ENCODE measurements around the gene PLXNC1.
"Not testable (repeated sequence)": the region's sequence is repeated elsewhere in the genome, so short reads cannot be mapped to it uniquely, and the experiment has no call there.

PLXNC1 gene

GRCh38 chr12:94290353-94290752, 142.0 kb downstream of the PLXNC1 start:
- no peak for DNase-seq (ENCODE audit: low read depth, low spot score)

GRCh38 chr12:94297096-94297699, 148.8 kb downstream of the PLXNC1 start:
- no peak for DNase-seq (ENCODE audit: low read depth, low spot score)

GRCh38 chr12:94297876-94298505, 149.6 kb downstream of the PLXNC1 start:
- DNase-seq (ENCODE audit: low read depth, low spot score): no peak

GRCh38 chr12:94299846-94300245, 151.5 kb downstream of the PLXNC1 start:
- no peak for DNase-seq (ENCODE audit: low read depth, low spot score)

GRCh38 chr12:94304012-94304411, 155.6 kb downstream of the PLXNC1 start:
- DNase-seq (ENCODE audit: low read depth, low spot score): no peak

- no peak for DNase-seq (ENCODE audit: low read depth, low spot score)
Measured at GRCh38 chr12:94304566-94305061, 156.2 kb downstream of the PLXNC1 start.

- DNase-seq (ENCODE audit: low read depth, low spot score): no peak
Measured at GRCh38 chr12:94305130-94305957, 157.0 kb downstream of the PLXNC1 start.

- no peak for DNase-seq (ENCODE audit: low read depth, low spot score)
Measured at GRCh38 chr12:94308612-94309011, 160.2 kb downstream of the PLXNC1 start.

GRCh38 chr12:94309373-94309772, 161.0 kb downstream of the PLXNC1 start:
- DNase-seq (ENCODE audit: low read depth, low spot score): no peak

GRCh38 chr12:94312378-94312777, 164.0 kb downstream of the PLXNC1 start:
- no peak for DNase-seq (ENCODE audit: low read depth, low spot score)

- DNase-seq (ENCODE audit: low read depth, low spot score): not testable (repeated sequence)
Measured at GRCh38 chr12:94316600-94316999, 168.2 kb downstream of the PLXNC1 start.

GRCh38 chr12:94318181-94318580, 169.8 kb downstream of the PLXNC1 start:
- DNase-seq (ENCODE audit: low read depth, low spot score): no peak

GRCh38 chr12:94320109-94320508, 171.7 kb downstream of the PLXNC1 start:
- DNase-seq (ENCODE audit: low read depth, low spot score): no peak

- DNase-seq (ENCODE audit: low read depth, low spot score): no peak
Measured at GRCh38 chr12:94322346-94322745, 174.0 kb downstream of the PLXNC1 start.

- no peak for DNase-seq (ENCODE audit: low read depth, low spot score)
Measured at GRCh38 chr12:94326234-94326633, 177.9 kb downstream of the PLXNC1 start.

- DNase-seq (ENCODE audit: low read depth, low spot score): no peak
Measured at GRCh38 chr12:94326727-94327126, 178.3 kb downstream of the PLXNC1 start.

- no peak for DNase-seq (ENCODE audit: low read depth, low spot score)
Measured at GRCh38 chr12:94327809-94328208, 179.4 kb downstream of the PLXNC1 start.

GRCh38 chr12:94329366-94329765, 181.0 kb downstream of the PLXNC1 start:
- no peak for DNase-seq (ENCODE audit: low read depth, low spot score)

GRCh38 chr12:94333396-94333795, 185.0 kb downstream of the PLXNC1 start:
- no peak for DNase-seq (ENCODE audit: low read depth, low spot score)

- DNase-seq (ENCODE audit: low read depth, low spot score): no peak
Measured at GRCh38 chr12:94336211-94336925, 188.0 kb downstream of the PLXNC1 start.

GRCh38 chr12:94338006-94338794, 189.8 kb downstream of the PLXNC1 start:
- DNase-seq (ENCODE audit: low read depth, low spot score): no peak

All from brain pericyte (primary cell).